ENCODE results near the gene ATP13A5. TPM values are rescaled to one million over a fixed set of nuclear protein-coding genes. Genes with fewer than 3 reads are reported as not detected.

ATP13A5 gene
- total RNA-seq, 1 experiment from 2014 or later, result not detected

- Histone ChIP-seq H3K4me3 (ENCODE audit: low read depth in 2 of 2, low read length in 2 of 2) (no peak overlapping the region), H3K27me3 (ENCODE audit: control insufficient read depth, insufficient read depth, low read length) (no peaks in the 10 kb centered on the region), H3K27ac (ENCODE audit: low read length) (no peak overlapping the region), H3K9me3 (ENCODE audit: control insufficient read depth, insufficient read depth, low read depth, low read length) (no peaks in the 10 kb centered on the region), H3K4me1 (ENCODE audit: control insufficient read depth, insufficient read depth, low read length) (no peaks in the 10 kb centered on the region), H3K36me3 (ENCODE audit: control insufficient read depth, insufficient read depth, low read length) (no peaks in the 10 kb centered on the region)
- DNase-seq (ENCODE audit: low read depth, low spot score) (peak; percentile 7), ATAC-seq (peak; percentile 51; the same call in 1 of the 2 replicates)
- no TSS peak for BruUV-seq (replicated peaks)
- intact Hi-C loops (cut with micrococcal nuclease; ENCODE audit: unreplicated experiment), result no loop called here
- in situ Hi-C loops (cut with HindIII; ENCODE audit: low pct_unique_long_range_greater_than_20kb, low sequenced_read_pairs), result no loop called here
- ChIA-PET CTCF (no interaction called here), POLR2A (no interaction called here)
- no peak for TF ChIP-seq POLR2AphosphoS5 (IDR thresholded peaks at IDR 0.05; ENCODE audit: low read depth, low read length)
- TF ChIP-seq TCF7L2 (IDR thresholded peaks at IDR 0.05; ENCODE audit: low read depth, low read length), result no peak
- TF ChIP-seq SIN3A (IDR thresholded peaks at IDR 0.05; ENCODE audit: borderline replicate concordance, insufficient read depth, low read depth, low read length), result no peak
- TF ChIP-seq REST (IDR thresholded peaks at IDR 0.05; ENCODE audit: insufficient read depth in 1 of 2, low read depth in 2 of 2, low read length in 1 of 2), result no peak
- no peak for TF ChIP-seq CTCF (IDR thresholded peaks at IDR 0.05)
Observed at GRCh38 chr3:193297421-193297820, 81.1 kb downstream of the ATP13A5 start.

- H3K36me3 ChIP-seq (ENCODE audit: control insufficient read depth, insufficient read depth, low read length), result no peaks in the 10 kb centered on the region
- no TSS peak for BruUV-seq (replicated peaks)
- ChIA-PET POLR2A (no interaction called here), CTCF (no interaction called here)
- intact Hi-C loops (cut with micrococcal nuclease; ENCODE audit: unreplicated experiment) (no loop called here), in situ Hi-C loops (cut with HindIII; ENCODE audit: low pct_unique_long_range_greater_than_20kb, low sequenced_read_pairs) (no loop called here)
- H3K9me3 ChIP-seq (ENCODE audit: control insufficient read depth, insufficient read depth, low read depth, low read length), result no peaks in the 10 kb centered on the region; the same call in 1 of the 2 replicates
- no peaks in the 10 kb centered on the region for H3K4me1 ChIP-seq (ENCODE audit: control insufficient read depth, insufficient read depth, low read length)
- no peaks in the 10 kb centered on the region for H3K27me3 ChIP-seq (ENCODE audit: control insufficient read depth, insufficient read depth, low read length)
- H3K27ac ChIP-seq (ENCODE audit: low read length), result no peak overlapping the region
- ATAC-seq, result no peak
- H3K4me3 ChIP-seq (ENCODE audit: low read depth in 2 of 2, low read length in 2 of 2), result no peak overlapping the region
- TF ChIP-seq TCF7L2 (IDR thresholded peaks at IDR 0.05; ENCODE audit: low read depth, low read length), result no peak
- TF ChIP-seq SIN3A (IDR thresholded peaks at IDR 0.05; ENCODE audit: borderline replicate concordance, insufficient read depth, low read depth, low read length), result no peak
- TF ChIP-seq POLR2AphosphoS5 (IDR thresholded peaks at IDR 0.05; ENCODE audit: low read depth, low read length), result no peak
- TF ChIP-seq CTCF (IDR thresholded peaks at IDR 0.05), result no peak
- no peak for TF ChIP-seq REST (IDR thresholded peaks at IDR 0.05; ENCODE audit: insufficient read depth in 1 of 2, low read depth in 2 of 2, low read length in 1 of 2)
- DNase-seq (ENCODE audit: low read depth, low spot score), result no peak
Observed at GRCh38 chr3:193295985-193296384, 82.6 kb downstream of the ATP13A5 start.

Measured in Panc1 (cell line).